ENCODE results near the gene CBL.

CBL gene

DNA sequence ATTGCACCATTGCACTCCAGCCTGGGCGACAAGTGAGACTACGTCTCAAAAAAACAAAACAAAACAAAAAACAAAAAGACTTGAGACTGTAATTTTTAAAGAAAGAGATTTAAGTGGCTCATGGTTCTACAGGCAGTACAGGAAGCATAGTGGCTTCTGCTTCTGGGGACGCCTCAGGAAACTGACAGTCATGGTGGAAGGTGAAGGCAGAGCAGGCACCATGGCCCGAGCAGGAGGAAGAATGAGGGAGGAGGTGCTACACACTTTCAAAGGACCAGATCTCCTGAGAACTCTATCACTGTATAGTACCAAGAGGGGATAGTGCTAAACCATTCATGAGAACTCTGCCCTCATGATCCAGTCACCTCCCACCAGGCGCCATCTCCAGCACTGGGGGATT is 52.0 kb downstream of the CBL start:
- DNase-seq (ENCODE audit: low read depth): peak; percentile 32
- no peak for TF ChIP-seq POLR2A (IDR thresholded peaks at IDR 0.05; ENCODE audit: extremely low read depth, insufficient read length)
- TF ChIP-seq, protein P1, sequence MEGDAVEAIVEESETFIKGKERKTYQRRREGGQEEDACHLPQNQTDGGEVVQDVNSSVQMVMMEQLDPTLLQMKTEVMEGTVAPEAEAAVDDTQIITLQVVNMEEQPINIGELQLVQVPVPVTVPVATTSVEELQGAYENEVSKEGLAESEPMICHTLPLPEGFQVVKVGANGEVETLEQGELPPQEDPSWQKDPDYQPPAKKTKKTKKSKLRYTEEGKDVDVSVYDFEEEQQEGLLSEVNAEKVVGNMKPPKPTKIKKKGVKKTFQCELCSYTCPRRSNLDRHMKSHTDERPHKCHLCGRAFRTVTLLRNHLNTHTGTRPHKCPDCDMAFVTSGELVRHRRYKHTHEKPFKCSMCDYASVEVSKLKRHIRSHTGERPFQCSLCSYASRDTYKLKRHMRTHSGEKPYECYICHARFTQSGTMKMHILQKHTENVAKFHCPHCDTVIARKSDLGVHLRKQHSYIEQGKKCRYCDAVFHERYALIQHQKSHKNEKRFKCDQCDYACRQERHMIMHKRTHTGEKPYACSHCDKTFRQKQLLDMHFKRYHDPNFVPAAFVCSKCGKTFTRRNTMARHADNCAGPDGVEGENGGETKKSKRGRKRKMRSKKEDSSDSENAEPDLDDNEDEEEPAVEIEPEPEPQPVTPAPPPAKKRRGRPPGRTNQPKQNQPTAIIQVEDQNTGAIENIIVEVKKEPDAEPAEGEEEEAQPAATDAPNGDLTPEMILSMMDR (IDR thresholded peaks at IDR 0.05; ENCODE audit: low read depth, low read length): no peak
- H3K4me3 ChIP-seq (ENCODE audit: low read depth, low read length): no peak overlapping the region

DNA sequence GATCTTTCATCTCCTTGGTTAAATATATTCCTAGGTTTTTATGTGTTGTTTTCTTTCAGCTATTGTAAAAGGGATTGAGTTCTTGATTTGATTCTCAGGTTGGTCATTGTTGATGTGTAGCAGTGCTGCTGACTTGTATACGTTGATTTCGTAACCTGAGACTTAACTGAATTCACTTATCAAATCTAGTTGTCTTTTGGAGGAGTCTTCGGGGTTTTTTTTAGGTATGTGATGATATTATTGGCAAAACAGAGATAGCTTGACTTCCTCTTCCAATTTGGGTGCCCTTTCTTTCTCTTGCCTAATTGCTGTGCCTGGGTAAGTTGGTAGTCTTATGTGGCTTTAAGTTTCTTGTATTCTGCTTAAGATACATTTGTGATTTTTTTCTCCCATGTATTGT is 52.8 kb downstream of the CBL start:
- DNase-seq (ENCODE audit: low read depth): peak; percentile 72
- TF ChIP-seq, protein P2, sequence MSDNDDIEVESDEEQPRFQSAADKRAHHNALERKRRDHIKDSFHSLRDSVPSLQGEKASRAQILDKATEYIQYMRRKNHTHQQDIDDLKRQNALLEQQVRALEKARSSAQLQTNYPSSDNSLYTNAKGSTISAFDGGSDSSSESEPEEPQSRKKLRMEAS (IDR thresholded peaks at IDR 0.05; ENCODE audit: low read depth, low read length): no peak
- no peak for TF ChIP-seq MYC (IDR thresholded peaks at IDR 0.05; ENCODE audit: low read depth, low read length)
- no peak overlapping the region for H3K4me3 ChIP-seq (ENCODE audit: low read depth, low read length)

DNA sequence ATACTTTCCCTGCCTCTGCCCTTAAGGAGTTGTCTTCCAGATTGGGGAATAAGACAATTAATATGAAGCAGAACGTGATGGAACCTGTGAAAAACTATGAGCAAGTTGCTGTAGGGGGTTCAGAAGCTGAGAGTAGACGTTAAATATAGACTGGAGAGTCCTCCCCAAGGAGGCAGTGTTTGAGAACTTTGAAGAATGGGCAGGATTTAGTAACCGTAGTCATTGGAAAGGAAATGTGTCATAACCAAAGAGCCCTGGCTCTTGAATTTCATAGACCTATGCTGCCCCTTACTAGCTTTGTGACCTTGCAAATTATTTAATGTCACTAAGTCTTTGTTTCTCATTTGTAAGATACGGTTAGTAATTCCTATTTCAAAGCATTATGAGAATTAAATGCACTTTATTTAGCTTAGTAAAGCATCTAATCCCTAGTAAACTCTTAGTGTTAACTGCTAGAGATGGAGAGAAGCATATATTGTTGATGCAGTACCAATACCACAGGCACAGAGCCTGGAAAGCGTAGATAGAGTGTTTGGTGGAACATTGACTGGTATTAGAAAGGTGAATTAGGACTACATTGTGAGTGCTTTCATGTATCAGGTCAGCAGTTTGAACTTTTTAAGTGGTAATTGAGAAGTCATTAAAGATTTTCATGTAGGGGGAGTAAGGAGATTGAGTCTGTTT is 56.7 kb downstream of the CBL start:
- TF ChIP-seq, protein P1 (IDR thresholded peaks at IDR 0.05; ENCODE audit: low read depth, low read length): no peak
- TF ChIP-seq POLR2A (IDR thresholded peaks at IDR 0.05; ENCODE audit: extremely low read depth, insufficient read length) (no peak), MYC (IDR thresholded peaks at IDR 0.05; ENCODE audit: low read depth, low read length) (no peak)
- TF ChIP-seq, protein P2 (IDR thresholded peaks at IDR 0.05; ENCODE audit: low read depth, low read length): no peak
- no peak overlapping the region for H3K4me3 ChIP-seq (ENCODE audit: low read depth, low read length)
- peak; percentile 80 for DNase-seq (ENCODE audit: low read depth)

DNA sequence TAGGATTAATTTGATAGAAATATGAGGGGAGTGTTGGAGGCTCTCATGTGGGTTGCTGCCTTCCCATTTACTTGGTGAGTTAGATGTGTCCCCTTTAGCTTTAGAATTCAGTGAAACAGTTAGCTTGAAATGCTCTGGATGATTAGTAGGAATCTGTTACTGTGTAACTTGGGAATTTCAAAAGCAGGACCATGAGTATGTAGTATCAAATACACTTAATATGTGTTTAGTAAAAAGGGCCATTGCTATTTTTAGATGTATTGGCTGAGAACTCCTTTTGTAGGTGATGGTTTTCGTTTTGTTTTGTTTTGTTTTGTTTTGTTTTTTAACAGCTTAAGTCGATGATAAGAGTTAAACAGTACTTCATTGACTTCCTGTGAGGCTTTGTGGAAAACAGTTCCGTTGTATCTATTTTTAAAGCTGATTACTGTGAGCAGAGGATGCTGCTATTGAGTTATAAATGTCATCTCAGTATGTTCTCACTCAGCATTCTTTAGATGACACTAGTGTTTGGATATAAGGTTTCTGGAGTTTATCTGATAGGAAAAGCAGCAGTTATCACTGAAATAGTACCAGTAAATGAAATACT is 57.3 kb downstream of the CBL start:
- TF ChIP-seq POLR2A (IDR thresholded peaks at IDR 0.05; ENCODE audit: extremely low read depth, insufficient read length) (no peak), MYC (IDR thresholded peaks at IDR 0.05; ENCODE audit: low read depth, low read length) (no peak)
- TF ChIP-seq, protein P1 (IDR thresholded peaks at IDR 0.05; ENCODE audit: low read depth, low read length): no peak
- TF ChIP-seq, protein P2 (IDR thresholded peaks at IDR 0.05; ENCODE audit: low read depth, low read length): no peak
- DNase-seq (ENCODE audit: low read depth): no peak
- no peak overlapping the region for H3K4me3 ChIP-seq (ENCODE audit: low read depth, low read length)

DNA sequence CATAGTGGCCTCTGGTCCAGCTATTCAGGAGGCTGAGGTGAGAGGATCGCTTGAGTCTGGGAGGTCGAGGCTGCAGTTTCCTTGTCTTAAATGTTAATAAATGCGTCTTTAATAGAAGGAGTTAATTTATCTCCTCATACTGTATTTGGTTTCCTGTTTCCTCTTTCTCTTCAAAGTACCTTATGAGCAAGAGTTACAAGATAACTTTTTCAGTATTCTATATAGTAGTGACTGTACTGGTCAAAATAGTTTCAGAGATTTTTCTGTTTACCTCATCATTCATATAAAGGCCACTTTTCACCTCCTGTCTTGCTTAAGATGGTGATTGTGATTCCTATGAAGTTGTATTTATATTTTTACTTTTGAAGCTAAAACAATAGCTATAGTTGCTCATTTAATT is 59.9 kb downstream of the CBL start:
- H3K4me3 ChIP-seq (ENCODE audit: low read depth, low read length): no peak overlapping the region
- DNase-seq (ENCODE audit: low read depth): no peak
- TF ChIP-seq, protein P2 (IDR thresholded peaks at IDR 0.05; ENCODE audit: low read depth, low read length): no peak
- TF ChIP-seq POLR2A (IDR thresholded peaks at IDR 0.05; ENCODE audit: extremely low read depth, insufficient read length): no peak
- TF ChIP-seq, protein P1 (IDR thresholded peaks at IDR 0.05; ENCODE audit: low read depth, low read length): no peak
- no peak for TF ChIP-seq MYC (IDR thresholded peaks at IDR 0.05; ENCODE audit: low read depth, low read length)

DNA sequence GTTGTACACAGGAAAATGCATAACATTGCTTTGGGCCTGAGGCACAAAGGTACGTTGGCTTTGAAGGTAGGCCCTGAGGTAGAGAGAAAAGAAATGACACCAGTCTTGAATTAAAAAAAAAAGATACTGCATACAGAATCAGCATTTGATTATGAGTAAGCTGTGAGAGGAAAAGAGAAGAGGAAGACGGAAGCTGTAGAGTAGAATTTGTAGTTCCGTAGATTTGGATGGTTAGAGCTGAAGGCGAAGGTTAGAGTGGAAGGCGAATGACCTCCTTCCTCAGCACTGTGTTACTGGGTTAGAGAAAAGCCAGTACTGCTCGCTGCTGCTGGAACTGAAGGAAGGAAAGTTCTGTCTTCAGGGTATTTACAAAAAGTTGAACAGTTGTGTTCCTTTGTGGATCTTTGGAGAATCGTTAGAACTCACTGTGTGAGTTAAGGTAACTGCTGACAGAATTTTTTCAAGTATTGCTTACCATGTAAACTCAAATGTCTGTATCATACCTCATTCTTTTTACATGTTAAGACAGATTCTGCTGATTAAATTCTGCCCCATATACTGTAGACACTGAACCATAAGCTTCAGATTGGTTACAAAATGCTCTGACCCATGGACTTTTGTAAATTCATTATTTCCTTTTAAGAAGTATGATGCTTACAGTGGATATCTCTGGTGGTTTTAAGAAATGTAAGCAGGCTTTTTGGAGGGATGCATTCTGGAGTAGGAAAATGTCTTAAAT is 60.5 kb downstream of the CBL start:
- H3K4me3 ChIP-seq (ENCODE audit: low read depth, low read length): no peak overlapping the region
- DNase-seq (ENCODE audit: low read depth): no peak
- no peak for TF ChIP-seq MYC (IDR thresholded peaks at IDR 0.05; ENCODE audit: low read depth, low read length)
- no peak for TF ChIP-seq POLR2A (IDR thresholded peaks at IDR 0.05; ENCODE audit: extremely low read depth, insufficient read length)
- TF ChIP-seq, protein P2 (IDR thresholded peaks at IDR 0.05; ENCODE audit: low read depth, low read length): no peak
- TF ChIP-seq, protein P1 (IDR thresholded peaks at IDR 0.05; ENCODE audit: low read depth, low read length): no peak
